HepG2 (cell line): ENCODE measurements around the gene MRPL2. TPM values are rescaled to one million over a fixed set of nuclear protein-coding genes. Genes with fewer than 3 reads are reported as not detected.

Experiments
- ATAC-seq: fragments of 200-7000 bp; cut with Tn5 transposase; 3 replicates; pipeline ENCODE4 v1.9.1; 2020; ENCODE audit warnings: mild to moderate bottlenecking, moderate library complexity
- BruUV-seq: library from RNA; stranded (reverse); fragments of 400-500 nt; replicated peaks from 2 replicates; lab custom pipeline; 2021; lab: Mats Ljungman, UMichigan
- CTCF ChIA-PET: fragments of 300-600 bp; formaldehyde crosslinking; extraction: SDS; loops from one replicate; lab custom pipeline; 2021; ENCODE audit warnings: low total read pairs, inconsistent platforms, low intra/inter-chr PET ratio; lab: Yijun Ruan, JAX
- POLR2A ChIA-PET: fragments of 350-600 bp; sonication (Branson Sonifier 250); formaldehyde crosslinking; loops from one replicate; lab custom pipeline; 2020; ENCODE audit warnings: antibody characterized with exemption, inconsistent platforms; lab: Yijun Ruan, JAX
- DNase-seq: peaks from one replicate; pipeline ENCODE4 v3.0.0-alpha.2; 2015; ENCODE audit warnings: low spot score
- FAIRE-seq: peaks from 3 replicates; lab custom pipeline; 2011; peaks lifted over from hg19 to GRCh38; lab: Jason Lieb, UNC
- H2AFZ ChIP-seq: one replicate; pipeline ENCODE4 v1.6.1; 2011; ENCODE audit warnings: low read length, inconsistent platforms
- H3K27ac ChIP-seq: fragments of 300-600 bp; 3 replicates; pipeline ENCODE4 v1.8.0; 2011; ENCODE audit warnings: mixed run types, mild to moderate bottlenecking, mixed read lengths, low read length, inconsistent platforms; ENCODE audit not compliant: insufficient read depth; ENCODE audit errors: extremely low read length
- H3K27me3 ChIP-seq, 2 experiments: fragments of 200-600 bp in 1 of 2; 2 replicates in 1 of 2; 3 replicates in 1 of 2; pipeline versions ENCODE4 v1.6.0 to v1.8.0; 2011; ENCODE audit warnings: low read length in 2 of 2, mild to moderate bottlenecking in 2 of 2, moderate library complexity in 2 of 2, inconsistent platforms in 1 of 2; ENCODE audit not compliant: insufficient read depth in 2 of 2, control insufficient read depth in 1 of 2
- H3K36me3 ChIP-seq, 2 experiments: fragments of 200-600 bp in 1 of 2; replicated peaks in 1 of 2; 2 replicates in 1 of 2; 3 replicates in 1 of 2; pipeline versions ENCODE4 v1.5.1 to v1.8.0; 2011; ENCODE audit warnings: low read length in 2 of 2, inconsistent platforms in 1 of 2; ENCODE audit not compliant: insufficient read depth in 2 of 2, control insufficient read depth in 1 of 2
- H3K4me1 ChIP-seq: 2 replicates; pipeline ENCODE4 v1.5.1; 2012; ENCODE audit warnings: low read length, inconsistent platforms; ENCODE audit not compliant: insufficient read depth
- H3K4me2 ChIP-seq: 2 replicates; pipeline ENCODE4 v1.6.0; 2011; ENCODE audit warnings: low read depth, low read length, inconsistent platforms
- H3K4me3 ChIP-seq, 3 experiments: fragments of 200-600 bp in 1 of 3; sonication (generic), shearing (Covaris generic) in 1 of 3; replicated peaks in 1 of 3; 2 replicates each; pipeline ENCODE4 v1.5.1; 2011 to 2016; ENCODE audit warnings: low read length in 3 of 3, inconsistent platforms in 2 of 3, low read depth in 2 of 3, mild to moderate bottlenecking in 2 of 3, control low read depth in 1 of 3, mixed read lengths in 1 of 3; ENCODE audit not compliant: insufficient read depth in 1 of 3
- H3K79me2 ChIP-seq: one replicate; pipeline ENCODE4 v1.6.1; 2011; ENCODE audit warnings: low read length, inconsistent platforms; ENCODE audit not compliant: insufficient read depth
- H3K9ac ChIP-seq: 2 replicates; pipeline ENCODE4 v1.6.0; 2011; ENCODE audit warnings: mild to moderate bottlenecking, low read depth, low read length, inconsistent platforms; ENCODE audit not compliant: insufficient read depth
- H3K9me3 ChIP-seq: 2 replicates; pipeline ENCODE4 v1.5.1; 2012; ENCODE audit warnings: mild to moderate bottlenecking, low read length
- H4K20me1 ChIP-seq: 2 replicates; pipeline ENCODE4 v1.6.0; 2011; ENCODE audit warnings: inconsistent platforms, mild to moderate bottlenecking, low read length, moderate library complexity; ENCODE audit not compliant: insufficient read depth
- ATAD3A ChIP-seq: sonication (generic); formaldehyde crosslinking; IDR thresholded peaks from 2 replicates; pipeline ENCODE4 v1.4.0; 2020; ENCODE audit warnings: missing genetic modification reagents
- CSRNP2 ChIP-seq: sonication (generic); formaldehyde crosslinking; conservative IDR thresholded peaks from 2 replicates; pipeline ENCODE4 v1.8.0; 2022; ENCODE audit warnings: low read depth, missing genetic modification reagents
- DNMT1 ChIP-seq: sonication (generic); formaldehyde crosslinking; IDR thresholded peaks from 2 replicates; pipeline ENCODE4 v1.5.1; 2020; ENCODE audit warnings: mild to moderate bottlenecking, missing genetic modification reagents
- HDAC1 ChIP-seq: sonication (generic); formaldehyde crosslinking; IDR thresholded peaks from 2 replicates; pipeline ENCODE4 v1.5.1; 2020; ENCODE audit warnings: mild to moderate bottlenecking, missing genetic modification reagents
- KDM4B ChIP-seq: sonication (generic); formaldehyde crosslinking; IDR thresholded peaks from 2 replicates; pipeline ENCODE4 v1.4.0; 2020; ENCODE audit warnings: missing genetic modification reagents
- NCOA5 ChIP-seq: sonication (generic); formaldehyde crosslinking; IDR thresholded peaks from 2 replicates; pipeline ENCODE4 v1.4.0; 2020; ENCODE audit warnings: missing genetic modification reagents
- NR2F6 ChIP-seq, 2 experiments: IDR thresholded peaks; 2 replicates each; pipeline ENCODE4 v1.6.1; 2016; ENCODE audit warnings: antibody characterized with exemption in 1 of 2, mild to moderate bottlenecking in 1 of 2
- RBAK ChIP-seq: sonication (generic); formaldehyde crosslinking; IDR thresholded peaks from 2 replicates; pipeline ENCODE4 v1.5.1; 2020; ENCODE audit warnings: mild to moderate bottlenecking, missing genetic modification reagents
- SIX1 ChIP-seq: sonication (generic); formaldehyde crosslinking; IDR thresholded peaks from 2 replicates; pipeline ENCODE4 v1.4.0; 2020; ENCODE audit warnings: missing genetic modification reagents, borderline replicate concordance
- SUZ12 ChIP-seq: fragments of 150-350 bp; IDR thresholded peaks from 2 replicates; pipeline ENCODE4 v1.6.1; 2014; ENCODE audit warnings: low read depth, low read length
- ZBTB34 ChIP-seq: sonication (generic); formaldehyde crosslinking; IDR thresholded peaks from 2 replicates; pipeline ENCODE4 v1.8.0; 2022; ENCODE audit warnings: mild to moderate bottlenecking, missing genetic modification reagents
- ZNF205 ChIP-seq: IDR thresholded peaks from 2 replicates; pipeline ENCODE4 v1.6.1; 2018; ENCODE audit warnings: missing biosample characterization, missing genetic modification reagents
- ZNF746 ChIP-seq: sonication (generic); formaldehyde crosslinking; IDR thresholded peaks from 2 replicates; pipeline ENCODE4 v1.8.0; 2022; ENCODE audit warnings: mild to moderate bottlenecking, missing genetic modification reagents
- ZNF749 ChIP-seq: sonication (generic); formaldehyde crosslinking; IDR thresholded peaks from 2 replicates; pipeline ENCODE4 v1.8.0; 2022; ENCODE audit warnings: mild to moderate bottlenecking, missing genetic modification reagents, moderate library complexity, borderline replicate concordance
- WGBS: methylation state at CpG from one replicate; pipeline ENCODE4 v1.1.6; 2017; ENCODE audit warnings: low lambda C conversion rate; 5-methylcytosine and 5-hydroxymethylcytosine counted together
- in situ Hi-C: cut with HindIII; loops from 2 replicates; pipeline ENCODE4 v1.10.0; 2017; ENCODE audit warnings: low pct_unique_long_range_greater_than_20kb; ENCODE audit not compliant: extremely low pct_ligation_motif_present
- intact Hi-C: fragments of 100-400 bp; cut with micrococcal nuclease; formaldehyde crosslinking; loops from one replicate; pipeline ENCODE4 v1.10.0; 2022; ENCODE audit not compliant: unreplicated experiment
- polyA plus RNA-seq, 8 experiments: library from polyadenylated mRNA; depleted of rRNA in 3 of 8; stranded (reverse) in 7 of 8; unstranded in 1 of 8; fragments of >200 nt; fragmentation: Illumina TruSeq in 4 of 8; extraction: Trizol in 4 of 8; gene quantifications; 2 replicates each; pipeline versions ENCODE4 v1.2.1 to v1.2.3, GENCODE V29; 2011 to 2016; ENCODE audit warnings: low read depth in 4 of 8, missing spikeins in 1 of 8, mixed read lengths in 1 of 8; ENCODE audit not compliant: insufficient read depth in 1 of 8
- total RNA-seq, 5 experiments: library from RNA; depleted of rRNA; stranded (reverse); fragments of >200 nt; fragmentation: Illumina TruSeq; extraction: Trizol; gene quantifications; 2 replicates each; pipeline ENCODE4 v1.2.3, GENCODE V29; 2016; ENCODE audit warnings: low read depth in 1 of 5
- TF ChIP-seq, protein P1 (sequence below): sonication (generic); formaldehyde crosslinking; IDR thresholded peaks from 2 replicates; pipeline ENCODE4 v1.4.0; 2020; ENCODE audit warnings: mild to moderate bottlenecking, missing genetic modification reagents
- TF ChIP-seq, protein P2 (sequence below): sonication (generic); formaldehyde crosslinking; IDR thresholded peaks from 2 replicates; pipeline ENCODE4 v1.5.0; 2020; ENCODE audit warnings: mild to moderate bottlenecking, missing genetic modification reagents
- TF ChIP-seq, protein P3 (sequence below): sonication (generic); formaldehyde crosslinking; IDR thresholded peaks from 2 replicates; pipeline ENCODE4 v1.4.0; 2020; ENCODE audit warnings: mild to moderate bottlenecking, missing genetic modification reagents

MRPL2 gene
- total and polyA plus RNA-seq, 2 of the 13 experiments (the other 11 are each of a cell fraction or from before 2014, with no cell fraction given), result 56.8 to 65.6 TPM

GRCh38 chr6:43021270-43022047 lies 37.8 kb downstream of the MRPL2 start, which contains the start of gene RRP36:
Gene RRP36 (plus strand): TSS chr6:43021623. CDS start chr6:43021655, 32 bp downstream.
- peak within 1 kb of the TSS; percentile 95 for H3K4me2 ChIP-seq
- in situ Hi-C loops (no loop called here), intact Hi-C loops (no loop called here)
- no peaks in the 10 kb centered on the region for H3K9me3 ChIP-seq
- H2AFZ ChIP-seq, result no peak within 1 kb of the TSS
- peaks cover 30% of the 10 kb centered on the region for H3K4me1 ChIP-seq
- TSS peak; percentile 41 for BruUV-seq
- FAIRE-seq (peak; percentile 28), DNase-seq (peak; percentile 74), ATAC-seq (peak; percentile 96)
- peak within 1 kb of the TSS; percentile 100 for H3K4me3 ChIP-seq
- H3K79me2 ChIP-seq, result peaks cover 25% of the 10 kb centered on the region
- ChIA-PET CTCF (no interaction called here), POLR2A (interaction anchor here (0.7 to 4.3 kb wide), 26 partner anchors 7 to 275 kb away, joined by 3 to 43 read pairs (median 5); partner anchors contain the start of genes CNPY3, CUL7, CUL9 and GNMT)
- peaks cover 26 to 53% of the 10 kb centered on the region in 2 experiments for H3K36me3 ChIP-seq
- H4K20me1 ChIP-seq, result no peaks in the 10 kb centered on the region
- peak within 1 kb of the TSS; percentile 77 for H3K27ac ChIP-seq
- 5% methylated on average over 20 of the region's 56 CpGs for WGBS
- peaks cover 0 to 3% of the 10 kb centered on the region in 2 experiments; a peak in 1 of 5 replicates for H3K27me3 ChIP-seq
- peak within 1 kb of the TSS; percentile 90 for H3K9ac ChIP-seq
- TF ChIP-seq NCOA5 (CRISPR knock-in tag) (no peak), ZNF749 (no peak), CSRNP2 (CRISPR knock-in tag) (no peak), ZBTB34 (no peak), NR2F6 (IDR thresholded peaks at IDR 0.05) (no peak), NR2F6 (CRISPR knock-in tag; IDR thresholded peaks at IDR 0.05) (no peak; the same call in 1 of the 2 replicates), ATAD3A (no peak), ZNF205 (CRISPR knock-in tag) (peak; percentile 96), RBAK (CRISPR knock-in tag) (no peak), HDAC1 (peak; percentile 76), DNMT1 (no peak), SUZ12 (no peak), KDM4B (CRISPR knock-in tag) (0 out of 2 replicates have a peak, but pooled peaks have one; percentile 34), SIX1 (no peak), ZNF746 (CRISPR knock-in tag) (no peak)
- TF ChIP-seq, protein P1, sequence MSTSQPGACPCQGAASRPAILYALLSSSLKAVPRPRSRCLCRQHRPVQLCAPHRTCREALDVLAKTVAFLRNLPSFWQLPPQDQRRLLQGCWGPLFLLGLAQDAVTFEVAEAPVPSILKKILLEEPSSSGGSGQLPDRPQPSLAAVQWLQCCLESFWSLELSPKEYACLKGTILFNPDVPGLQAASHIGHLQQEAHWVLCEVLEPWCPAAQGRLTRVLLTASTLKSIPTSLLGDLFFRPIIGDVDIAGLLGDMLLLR (CRISPR knock-in tag), result peak; percentile 46; the same call in 1 of the 2 replicates
- TF ChIP-seq, protein P2, sequence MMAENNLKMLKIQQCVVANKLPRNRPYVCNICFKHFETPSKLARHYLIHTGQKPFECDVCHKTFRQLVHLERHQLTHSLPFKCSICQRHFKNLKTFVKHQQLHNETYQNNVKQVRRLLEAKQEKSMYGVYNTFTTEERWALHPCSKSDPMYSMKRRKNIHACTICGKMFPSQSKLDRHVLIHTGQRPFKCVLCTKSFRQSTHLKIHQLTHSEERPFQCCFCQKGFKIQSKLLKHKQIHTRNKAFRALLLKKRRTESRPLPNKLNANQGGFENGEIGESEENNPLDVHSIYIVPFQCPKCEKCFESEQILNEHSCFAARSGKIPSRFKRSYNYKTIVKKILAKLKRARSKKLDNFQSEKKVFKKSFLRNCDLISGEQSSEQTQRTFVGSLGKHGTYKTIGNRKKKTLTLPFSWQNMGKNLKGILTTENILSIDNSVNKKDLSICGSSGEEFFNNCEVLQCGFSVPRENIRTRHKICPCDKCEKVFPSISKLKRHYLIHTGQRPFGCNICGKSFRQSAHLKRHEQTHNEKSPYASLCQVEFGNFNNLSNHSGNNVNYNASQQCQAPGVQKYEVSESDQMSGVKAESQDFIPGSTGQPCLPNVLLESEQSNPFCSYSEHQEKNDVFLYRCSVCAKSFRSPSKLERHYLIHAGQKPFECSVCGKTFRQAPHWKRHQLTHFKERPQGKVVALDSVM (CRISPR knock-in tag), result no peak; the same call in 1 of the 2 replicates
- TF ChIP-seq, protein P3, sequence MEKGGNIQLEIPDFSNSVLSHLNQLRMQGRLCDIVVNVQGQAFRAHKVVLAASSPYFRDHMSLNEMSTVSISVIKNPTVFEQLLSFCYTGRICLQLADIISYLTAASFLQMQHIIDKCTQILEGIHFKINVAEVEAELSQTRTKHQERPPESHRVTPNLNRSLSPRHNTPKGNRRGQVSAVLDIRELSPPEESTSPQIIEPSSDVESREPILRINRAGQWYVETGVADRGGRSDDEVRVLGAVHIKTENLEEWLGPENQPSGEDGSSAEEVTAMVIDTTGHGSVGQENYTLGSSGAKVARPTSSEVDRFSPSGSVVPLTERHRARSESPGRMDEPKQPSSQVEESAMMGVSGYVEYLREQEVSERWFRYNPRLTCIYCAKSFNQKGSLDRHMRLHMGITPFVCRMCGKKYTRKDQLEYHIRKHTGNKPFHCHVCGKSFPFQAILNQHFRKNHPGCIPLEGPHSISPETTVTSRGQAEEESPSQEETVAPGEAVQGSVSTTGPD (CRISPR knock-in tag), result no peak
